ENCODE data around the gene NFILZ.

DNA sequence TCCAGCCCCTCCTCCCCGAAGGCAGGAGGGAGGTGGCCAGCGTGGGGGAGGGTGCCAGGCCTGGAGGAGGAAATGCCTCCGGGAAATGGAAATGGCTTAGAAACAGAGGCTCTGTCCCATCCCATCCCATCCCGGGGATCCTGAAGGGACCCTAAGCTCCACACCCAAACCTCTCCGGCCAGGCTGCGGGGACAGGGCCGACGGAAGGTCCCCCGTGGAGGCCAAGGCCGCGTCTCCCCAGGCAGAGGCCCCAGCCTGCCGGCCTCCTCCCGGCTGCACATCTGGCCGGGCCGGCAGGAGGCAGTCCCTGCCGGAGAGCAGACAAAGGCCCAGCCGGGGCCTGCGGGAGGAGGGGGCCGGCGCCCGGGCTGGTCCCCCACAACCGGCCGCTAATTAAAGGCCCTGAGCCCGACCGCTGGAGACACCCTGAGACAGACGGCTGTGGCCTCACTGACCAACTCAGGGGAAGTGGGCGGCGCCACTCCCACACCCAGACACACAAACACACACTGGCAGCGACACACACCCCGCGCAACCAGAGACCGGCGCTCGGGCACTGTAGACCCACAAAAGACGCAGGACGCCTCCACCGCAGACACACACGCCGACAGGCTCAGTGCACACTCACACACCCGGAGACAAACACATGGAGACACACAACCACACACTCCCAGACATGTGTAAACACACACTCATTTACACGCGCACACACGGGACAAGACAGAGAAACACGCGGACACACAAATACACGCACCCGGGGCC is 21.0 kb upstream of the NFILZ start:
- TF ChIP-seq CTCF (optimal IDR thresholded peaks at IDR 0.05 in 1 of 3, IDR thresholded peaks at IDR 0.05 in 1 of 3, conservative IDR thresholded peaks at IDR 0.05 in 1 of 3; ENCODE audit: extremely low read depth in 1 of 3, insufficient read depth in 2 of 3, low read length in 3 of 3) (no peak), EZH2 (IDR thresholded peaks at IDR 0.05; ENCODE audit: low read length) (no peak)
